H9 (cell line): ENCODE results near the gene NXN. TPM values are rescaled to one million over a fixed set of nuclear protein-coding genes. Genes with fewer than 3 reads are reported as not detected.

ENCODE experiments used
- DNase-seq: peaks from one replicate; pipeline ENCODE4 v3.0.0-alpha.2; 2017
- H2AFZ ChIP-seq: one replicate; pipeline ENCODE4 v1.6.1; 2013; ENCODE audit warnings: mild to moderate bottlenecking, low read length, control low read depth, moderate library complexity
- H2AK5ac ChIP-seq: 2 replicates; pipeline ENCODE4 v1.6.1; 2013; ENCODE audit warnings: low read length, control low read depth, mixed read lengths; ENCODE audit not compliant: insufficient read length
- H2BK120ac ChIP-seq: one replicate; pipeline ENCODE4 v1.6.1; 2013; ENCODE audit warnings: low read depth, mild to moderate bottlenecking, low read length, control low read depth, inconsistent platforms; ENCODE audit not compliant: poor library complexity, severe bottlenecking
- H2BK12ac ChIP-seq: 2 replicates; pipeline ENCODE4 v1.6.1; 2013; ENCODE audit warnings: low read length, control low read depth, mixed read lengths, low read depth; ENCODE audit not compliant: insufficient read length
- H2BK15ac ChIP-seq: 2 replicates; pipeline ENCODE4 v1.6.1; 2013; ENCODE audit warnings: low read depth, low read length, control low read depth
- H2BK20ac ChIP-seq: one replicate; pipeline ENCODE4 v1.6.1; 2013; ENCODE audit warnings: low read depth, mild to moderate bottlenecking, low read length, control low read depth, inconsistent platforms; ENCODE audit not compliant: poor library complexity, severe bottlenecking
- H2BK5ac ChIP-seq: 2 replicates; pipeline ENCODE4 v1.6.1; 2013; ENCODE audit warnings: low read length, control low read depth, mixed read lengths; ENCODE audit not compliant: insufficient read length
- H3K14ac ChIP-seq: 2 replicates; pipeline ENCODE4 v1.6.1; 2013; ENCODE audit warnings: low read length, control low read depth; ENCODE audit not compliant: insufficient read depth
- H3K18ac ChIP-seq: 2 replicates; pipeline ENCODE4 v1.6.1; 2013; ENCODE audit warnings: low read depth, mild to moderate bottlenecking, mixed read lengths, low read length, control low read depth; ENCODE audit not compliant: insufficient read length
- H3K23ac ChIP-seq: 2 replicates; pipeline ENCODE4 v1.6.1; 2013; ENCODE audit warnings: low read length, control low read depth, mixed read lengths, low read depth; ENCODE audit not compliant: insufficient read length
- H3K23me2 ChIP-seq: 2 replicates; pipeline ENCODE4 v1.6.1; 2013; ENCODE audit warnings: low read depth, mild to moderate bottlenecking, mixed read lengths, low read length, control low read depth; ENCODE audit not compliant: insufficient read length, poor library complexity, severe bottlenecking
- H3K27ac ChIP-seq: 2 replicates; pipeline ENCODE4 v1.5.1; 2013; ENCODE audit warnings: low read length, control low read depth, mixed read lengths, low read depth; ENCODE audit not compliant: insufficient read length
- H3K27me3 ChIP-seq: 2 replicates; pipeline ENCODE4 v1.6.1; 2013; ENCODE audit warnings: low read length, control low read depth, inconsistent platforms; ENCODE audit not compliant: insufficient read depth
- H3K4ac ChIP-seq: 2 replicates; pipeline ENCODE4 v1.6.1; 2013; ENCODE audit warnings: low read depth, mild to moderate bottlenecking, control low read depth, inconsistent platforms, low read length, moderate library complexity
- H3K4me1 ChIP-seq: 2 replicates; pipeline ENCODE4 v1.6.1; 2013; ENCODE audit warnings: low read length, control low read depth, inconsistent platforms; ENCODE audit not compliant: insufficient read depth
- H3K4me2 ChIP-seq: 2 replicates; pipeline ENCODE4 v1.6.1; 2013; ENCODE audit warnings: low read length, control low read depth, mixed read lengths; ENCODE audit not compliant: insufficient read length, insufficient read depth
- H3K56ac ChIP-seq: 2 replicates; pipeline ENCODE4 v1.6.1; 2013; ENCODE audit warnings: low read depth, mild to moderate bottlenecking, mixed read lengths, low read length, control low read depth; ENCODE audit not compliant: insufficient read length
- H3K79me1 ChIP-seq: 2 replicates; pipeline ENCODE4 v1.6.1; 2013; ENCODE audit warnings: low read depth, mild to moderate bottlenecking, moderate library complexity, low read length, control low read depth, inconsistent platforms; ENCODE audit not compliant: insufficient read depth, poor library complexity, severe bottlenecking
- H3K79me2 ChIP-seq: 2 replicates; pipeline ENCODE4 v1.6.1; 2013; ENCODE audit warnings: low read length, control low read depth, inconsistent platforms; ENCODE audit not compliant: insufficient read depth
- H3K9ac ChIP-seq: 2 replicates; pipeline ENCODE4 v1.6.1; 2013; ENCODE audit warnings: low read length, control low read depth, mixed read lengths; ENCODE audit not compliant: insufficient read length; ENCODE audit errors: extremely low read depth
- H3K9me3 ChIP-seq: one replicate; pipeline ENCODE4 v1.6.1; 2013; ENCODE audit warnings: low read depth, low read length, inconsistent platforms; ENCODE audit not compliant: control insufficient read depth
- H3T11ph ChIP-seq: one replicate; pipeline ENCODE4 v1.6.1; 2013; ENCODE audit warnings: mild to moderate bottlenecking, low read length, control low read depth, inconsistent platforms
- H4K20me1 ChIP-seq: one replicate; pipeline ENCODE4 v1.6.1; 2013; ENCODE audit not compliant: control insufficient read depth, insufficient read length, insufficient read depth
- H4K5ac ChIP-seq: 2 replicates; pipeline ENCODE4 v1.6.1; 2013; ENCODE audit warnings: low read depth, mild to moderate bottlenecking, mixed read lengths, low read length, control low read depth; ENCODE audit not compliant: insufficient read length
- H4K8ac ChIP-seq: replicated peaks from 2 replicates; pipeline ENCODE4 v1.6.1; 2013; ENCODE audit warnings: low read length, control low read depth, mixed read lengths, low read depth; ENCODE audit not compliant: insufficient read length
- H4K91ac ChIP-seq: 2 replicates; pipeline ENCODE4 v1.6.1; 2013; ENCODE audit warnings: low read depth, mild to moderate bottlenecking, moderate library complexity, mixed read lengths, low read length, control low read depth; ENCODE audit not compliant: insufficient read length
- H3K27ac Mint-ChIP-seq, 3 experiments: 2 replicates in 2 of 3; 3 replicates in 1 of 3; pipeline ENCODE4 v1.8.0; 2020 to 2021; ENCODE audit warnings: mixed read lengths in 3 of 3, mild to moderate bottlenecking in 1 of 3, moderate library complexity in 1 of 3
- H3K27me3 Mint-ChIP-seq: 2 replicates; pipeline ENCODE4 v1.8.0; 2021; ENCODE audit warnings: low read depth, mild to moderate bottlenecking, moderate library complexity, mixed read lengths
- H3K36me3 Mint-ChIP-seq, 3 experiments: 2 replicates in 2 of 3; 3 replicates in 1 of 3; pipeline ENCODE4 v1.8.0; 2020 to 2021; ENCODE audit warnings: low read depth in 3 of 3, mixed read lengths in 3 of 3; ENCODE audit not compliant: insufficient read depth in 1 of 3
- H3K4me1 Mint-ChIP-seq, 2 experiments: 2 replicates each; pipeline ENCODE4 v1.8.0; 2020; ENCODE audit warnings: mixed read lengths in 2 of 2
- H3K4me3 Mint-ChIP-seq, 2 experiments: 2 replicates in 1 of 2; 3 replicates in 1 of 2; pipeline ENCODE4 v1.8.0; 2020 to 2021; ENCODE audit warnings: mild to moderate bottlenecking in 2 of 2, mixed read lengths in 2 of 2, moderate library complexity in 1 of 2
- H3K9me3 Mint-ChIP-seq, 2 experiments: 2 replicates in 1 of 2; 3 replicates in 1 of 2; pipeline ENCODE4 v1.8.0; 2020; ENCODE audit warnings: mild to moderate bottlenecking in 2 of 2, mixed read lengths in 2 of 2, moderate library complexity in 1 of 2
- CTCF ChIP-seq: fragments of 200-600 bp; sonication (generic); conservative IDR thresholded peaks from 3 replicates; pipeline ENCODE4 v1.8.0; 2021; ENCODE audit warnings: antibody characterized with exemption, mild to moderate bottlenecking
- WGBS: extraction: QIAGEN DNeasy Blood & Tissue Kit; methylation state at CpG from one replicate; pipeline ENCODE4 v1.1.7; 2013; ENCODE audit warnings: missing lambda C conversion rate, low lambda C conversion rate, mixed read lengths; ENCODE audit not compliant: insufficient read length; ENCODE audit errors: extremely low coverage; 5-methylcytosine and 5-hydroxymethylcytosine counted together
- total RNA-seq: library from RNA; stranded (reverse); gene quantifications from 2 replicates; pipeline ENCODE4 v1.2.1, GENCODE V29; 2021

Gene NXN
- total RNA-seq, 1 experiment from 2014 or later = 93.6 TPM

GRCh38 chr17:962166-962565 is 17.4 kb downstream of the NXN start:
- peaks cover 2% of the 10 kb centered on the region for H4K20me1 ChIP-seq
- no peak overlapping the region for H2AK5ac ChIP-seq
- H4K91ac ChIP-seq = no peak overlapping the region
- H2BK15ac ChIP-seq = no peak overlapping the region
- no peak for TF ChIP-seq CTCF
- peak overlapping the region in 2 of 3 experiments; percentile 1 to 70; a peak in 3 of 7 replicates for H3K27ac Mint-ChIP-seq
- H3K27ac ChIP-seq = no peak overlapping the region
- H3K79me2 ChIP-seq = peaks cover 7% of the 10 kb centered on the region; the same call in 1 of the 2 replicates
- H3K79me1 ChIP-seq = peaks cover 7% of the 10 kb centered on the region
- H2BK12ac ChIP-seq = no peak overlapping the region
- peaks cover 9 to 10% (median 9%) of the 10 kb centered on the region in 3 experiments; a peak in 6 of 7 replicates for H3K36me3 Mint-ChIP-seq
- peaks cover 52 to 66% of the 10 kb centered on the region in 2 experiments for H3K4me1 Mint-ChIP-seq
- no peak overlapping the region for H2BK120ac ChIP-seq
- peaks cover 8% of the 10 kb centered on the region; the same call in 1 of the 2 replicates for H3K4me1 ChIP-seq
- no peak for DNase-seq
- no peak overlapping the region for H3K14ac ChIP-seq
- H4K8ac ChIP-seq = no peak overlapping the region
- no peak overlapping the region for H2BK5ac ChIP-seq
- H3K23ac ChIP-seq = no peak overlapping the region
- no peak overlapping the region for H3K18ac ChIP-seq
- no peak overlapping the region for H3K4me2 ChIP-seq
- no peaks in the 10 kb centered on the region for H3K27me3 ChIP-seq
- no peaks in the 10 kb centered on the region for H3K27me3 Mint-ChIP-seq
- no peak overlapping the region for H2BK20ac ChIP-seq
- H3K9ac ChIP-seq = no peak overlapping the region
- no peak overlapping the region for H3K56ac ChIP-seq
- H3K9me3 Mint-ChIP-seq = no peaks in the 10 kb centered on the region
- H3K23me2 ChIP-seq = no peaks in the 10 kb centered on the region
- H3K4me3 Mint-ChIP-seq = peak overlapping the region in 1 of 2 experiments; percentile 53; a peak in 1 of 5 replicates
- WGBS = no CpG with 5 or more reads among the region's 8 CpGs
- H3T11ph ChIP-seq = no peak overlapping the region
- H3K4ac ChIP-seq = no peak overlapping the region
- no peak overlapping the region for H2AFZ ChIP-seq
- H3K9me3 ChIP-seq = no peaks in the 10 kb centered on the region
- H4K5ac ChIP-seq = no peak overlapping the region
